Measurements from ENCODE around the gene OR2V2.
"Not testable (repeated sequence)": the region's sequence is repeated elsewhere in the genome, so short reads cannot be mapped to it uniquely, and the experiment has no call there.

The OR2V2 gene

DNA sequence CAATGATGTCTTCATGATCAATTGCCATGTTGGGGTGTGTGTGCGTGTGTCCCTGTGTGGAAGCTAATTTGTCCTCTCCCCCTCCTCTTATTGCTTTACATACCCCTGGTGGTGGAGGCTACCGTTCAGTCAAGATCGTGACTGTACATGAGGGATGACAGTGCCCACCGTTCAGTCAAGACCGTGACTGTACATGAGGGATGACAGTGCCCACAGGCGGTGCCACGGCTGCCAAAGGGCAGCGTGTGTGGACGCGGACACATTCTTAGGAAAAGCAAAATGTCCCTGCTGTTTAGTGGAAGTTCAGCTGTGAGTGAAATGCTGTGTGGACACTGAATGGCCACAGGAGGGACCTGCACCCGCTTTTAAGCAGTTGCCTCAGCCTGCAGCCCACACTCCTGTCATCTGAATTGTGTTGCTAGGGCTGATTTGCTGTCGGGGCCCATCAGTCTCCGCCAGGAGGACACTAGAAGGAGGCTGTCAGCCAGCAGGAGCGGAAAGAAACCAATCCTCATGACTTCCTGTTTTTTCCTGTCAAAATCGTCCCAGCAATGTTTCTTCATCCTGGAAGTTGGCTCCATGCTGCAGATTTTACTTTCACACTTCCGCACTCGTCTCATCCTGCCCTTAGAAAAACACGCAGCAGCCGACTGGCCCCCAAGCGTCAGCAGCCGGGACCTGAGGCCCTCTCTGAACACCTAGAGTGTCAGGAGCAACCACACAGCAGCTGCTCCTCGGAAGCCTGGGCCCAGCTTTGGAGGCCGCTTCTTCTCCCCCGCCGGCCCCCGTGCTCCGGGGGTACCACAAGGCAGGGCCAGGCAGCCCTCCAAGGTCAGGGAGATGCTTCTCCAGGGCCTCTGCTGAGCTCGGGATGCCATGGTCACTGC is 25.5 kb upstream of the OR2V2 start:
- no peak for DNase-seq (ENCODE audit: low read depth)
- H3K4me3 ChIP-seq (ENCODE audit: low read length) = no peak overlapping the region
- TF ChIP-seq, protein P1, sequence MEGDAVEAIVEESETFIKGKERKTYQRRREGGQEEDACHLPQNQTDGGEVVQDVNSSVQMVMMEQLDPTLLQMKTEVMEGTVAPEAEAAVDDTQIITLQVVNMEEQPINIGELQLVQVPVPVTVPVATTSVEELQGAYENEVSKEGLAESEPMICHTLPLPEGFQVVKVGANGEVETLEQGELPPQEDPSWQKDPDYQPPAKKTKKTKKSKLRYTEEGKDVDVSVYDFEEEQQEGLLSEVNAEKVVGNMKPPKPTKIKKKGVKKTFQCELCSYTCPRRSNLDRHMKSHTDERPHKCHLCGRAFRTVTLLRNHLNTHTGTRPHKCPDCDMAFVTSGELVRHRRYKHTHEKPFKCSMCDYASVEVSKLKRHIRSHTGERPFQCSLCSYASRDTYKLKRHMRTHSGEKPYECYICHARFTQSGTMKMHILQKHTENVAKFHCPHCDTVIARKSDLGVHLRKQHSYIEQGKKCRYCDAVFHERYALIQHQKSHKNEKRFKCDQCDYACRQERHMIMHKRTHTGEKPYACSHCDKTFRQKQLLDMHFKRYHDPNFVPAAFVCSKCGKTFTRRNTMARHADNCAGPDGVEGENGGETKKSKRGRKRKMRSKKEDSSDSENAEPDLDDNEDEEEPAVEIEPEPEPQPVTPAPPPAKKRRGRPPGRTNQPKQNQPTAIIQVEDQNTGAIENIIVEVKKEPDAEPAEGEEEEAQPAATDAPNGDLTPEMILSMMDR (IDR thresholded peaks at IDR 0.05; ENCODE audit: insufficient read depth, low read depth, low read length, missing control alignments) = no peak

DNA sequence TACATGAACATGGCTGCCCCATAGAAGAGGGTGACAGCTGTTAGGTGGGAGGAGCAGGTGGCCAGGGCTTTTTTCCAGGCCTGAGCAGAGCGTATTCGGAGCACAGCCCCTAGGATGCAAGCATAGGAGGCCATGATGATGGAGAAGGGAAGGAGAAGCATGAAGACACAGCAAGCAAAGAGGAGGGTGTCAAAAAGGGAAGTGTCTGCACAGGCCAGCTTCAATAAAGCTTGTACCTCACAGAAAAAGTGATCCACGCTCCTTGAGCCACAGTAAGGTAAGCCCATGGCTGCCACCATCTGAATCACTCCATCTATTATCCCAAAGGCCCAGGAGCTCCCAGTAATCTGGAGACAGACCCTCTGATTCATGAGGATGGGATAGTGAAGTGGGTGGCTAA is 22.9 kb upstream of the OR2V2 start:
- DNase-seq (ENCODE audit: low read depth) = no peak
- TF ChIP-seq, protein P1 (IDR thresholded peaks at IDR 0.05; ENCODE audit: insufficient read depth, low read depth, low read length, missing control alignments) = no peak

DNA sequence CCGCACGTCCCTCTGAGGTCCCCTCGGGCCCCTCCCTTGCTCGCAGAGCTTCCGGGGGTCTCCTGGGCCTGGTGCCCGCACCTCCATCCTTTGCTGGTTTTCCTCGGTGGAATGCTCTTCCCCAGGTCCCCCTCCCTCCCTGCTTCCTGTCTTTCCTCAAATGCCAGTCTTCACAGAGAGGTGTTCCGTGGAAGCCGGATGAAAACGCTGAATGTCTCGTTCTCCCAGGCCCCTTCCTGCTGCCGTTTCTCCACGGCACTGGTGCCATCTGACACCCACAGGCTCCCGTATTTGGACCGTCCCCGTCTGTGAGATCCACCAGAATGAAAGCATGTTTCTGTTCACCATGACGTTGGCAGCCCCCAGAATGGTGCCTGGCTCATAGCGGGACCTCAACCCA is 20.5 kb upstream of the OR2V2 start:
- DNase-seq (ENCODE audit: low read depth) = no peak
- H3K4me3 ChIP-seq (ENCODE audit: low read length) = no peak overlapping the region
- TF ChIP-seq, protein P1 (IDR thresholded peaks at IDR 0.05; ENCODE audit: insufficient read depth, low read depth, low read length, missing control alignments) = no peak

More for the DNA sequence above, 22.9 kb upstream of the OR2V2 start:
- no peak overlapping the region for H3K4me3 ChIP-seq (ENCODE audit: low read length)

DNA sequence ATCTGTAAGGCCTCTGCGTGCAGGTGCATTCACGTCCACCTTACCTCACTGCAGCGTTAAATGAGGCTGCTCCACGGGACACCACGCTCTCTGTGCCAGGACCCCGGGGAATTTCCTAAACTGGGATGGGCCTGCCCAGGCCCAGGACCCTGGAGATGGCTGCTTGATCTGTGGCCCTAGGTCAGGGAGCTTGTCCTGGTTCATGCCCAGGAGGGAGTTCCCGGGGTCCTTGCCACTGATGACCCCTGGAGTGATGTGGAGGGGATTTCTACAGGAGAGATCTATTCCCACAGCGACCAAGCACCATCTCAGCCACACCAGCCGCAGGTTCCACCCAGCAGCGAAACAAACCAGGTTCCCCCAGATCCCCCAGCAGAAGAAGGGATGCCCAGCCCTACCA is 19.9 kb upstream of the OR2V2 start:
- H3K4me3 ChIP-seq (ENCODE audit: low read length) = no peak overlapping the region
- TF ChIP-seq, protein P1 (IDR thresholded peaks at IDR 0.05; ENCODE audit: insufficient read depth, low read depth, low read length, missing control alignments) = no peak
- no peak for DNase-seq (ENCODE audit: low read depth)

DNA sequence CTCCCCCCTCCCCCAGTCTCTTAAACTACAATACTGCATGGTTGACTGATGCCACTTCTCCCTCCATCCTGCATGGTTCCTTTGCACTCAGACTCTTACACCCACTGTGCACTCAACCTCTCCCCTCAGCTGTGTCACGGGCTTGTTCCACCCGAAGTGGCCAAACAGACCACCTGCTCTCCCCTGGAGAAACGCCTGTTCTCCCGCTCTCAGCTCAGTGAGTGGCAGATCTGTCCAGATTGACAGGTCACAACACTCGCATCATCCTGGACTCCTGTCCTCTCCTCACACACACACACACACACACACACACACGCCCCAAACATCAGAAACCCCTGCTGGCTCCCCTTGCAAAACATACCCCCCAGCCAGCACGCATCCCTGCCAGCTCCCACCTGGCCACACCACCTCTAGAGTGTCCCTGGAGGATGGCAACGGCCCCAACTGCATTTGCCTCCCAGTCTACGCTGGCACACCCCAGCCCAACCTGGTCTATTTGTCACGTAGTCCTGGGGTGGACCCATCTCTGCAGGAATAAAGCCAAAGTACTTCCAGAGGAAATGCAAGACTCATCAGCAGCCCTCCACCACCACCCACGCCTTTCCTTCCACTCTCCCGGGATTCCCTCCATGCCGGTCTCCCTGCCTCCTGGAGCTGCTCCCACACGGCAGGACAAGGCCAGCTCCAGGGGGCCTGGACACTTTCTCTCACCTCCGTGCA is 19.3 kb upstream of the OR2V2 start:
- H3K4me3 ChIP-seq (ENCODE audit: low read length) = no peak overlapping the region
- TF ChIP-seq, protein P1 (IDR thresholded peaks at IDR 0.05; ENCODE audit: insufficient read depth, low read depth, low read length, missing control alignments) = no peak
- DNase-seq (ENCODE audit: low read depth) = no peak

DNA sequence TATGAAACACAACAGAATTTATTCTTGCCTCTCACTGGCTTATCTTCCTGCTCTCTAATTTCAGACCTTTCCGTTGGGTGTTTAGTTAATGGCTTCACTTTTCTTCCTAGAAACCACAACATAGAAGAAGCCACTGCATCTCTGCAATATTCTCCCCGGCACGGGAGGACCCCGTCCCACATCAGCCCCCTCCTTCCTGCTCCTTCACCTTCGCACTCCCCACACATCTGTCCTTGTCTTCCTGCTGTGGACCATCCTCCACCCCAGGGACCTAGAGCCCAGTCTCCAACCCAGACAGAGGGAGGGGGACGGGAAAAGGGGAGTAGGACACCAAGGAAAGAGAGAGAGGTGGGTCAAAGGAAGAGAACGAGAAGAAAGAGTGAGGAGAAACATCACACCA is 17.8 kb upstream of the OR2V2 start:
- H3K4me3 ChIP-seq (ENCODE audit: low read length) = no peak overlapping the region
- TF ChIP-seq, protein P1 (IDR thresholded peaks at IDR 0.05; ENCODE audit: insufficient read depth, low read depth, low read length, missing control alignments) = no peak
- DNase-seq (ENCODE audit: low read depth) = no peak

DNA sequence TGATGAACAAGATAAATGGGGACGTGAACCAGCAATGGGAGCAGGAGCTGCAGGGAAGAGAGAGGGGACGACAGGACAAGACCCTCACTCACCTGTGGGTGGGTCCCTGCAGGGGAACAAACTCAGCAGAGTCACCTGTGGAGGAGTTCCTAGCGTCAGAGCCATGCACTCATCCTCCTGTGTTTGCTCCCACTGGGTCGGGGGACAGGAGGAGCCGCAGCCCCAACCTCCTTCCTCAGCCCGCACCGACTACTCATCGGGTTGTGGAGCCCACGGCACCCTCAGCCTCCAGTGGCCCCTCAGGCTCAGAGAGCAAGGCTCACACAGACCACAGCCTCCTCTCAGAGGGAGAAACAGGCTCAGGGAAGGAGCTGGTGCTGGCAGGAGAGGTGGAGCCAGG is 17.3 kb upstream of the OR2V2 start:
- not testable (repeated sequence) for DNase-seq (ENCODE audit: low read depth)

More for the DNA sequence above, 17.3 kb upstream of the OR2V2 start:
- not testable (repeated sequence) for H3K4me3 ChIP-seq (ENCODE audit: low read length)
